ENCODE results near the gene MPP1. TPM values are rescaled to one million over a fixed set of nuclear protein-coding genes. Genes with fewer than 3 reads are reported as not detected.

MPP1 gene
- total and polyA plus RNA-seq, 9 of the 15 experiments (the other 6 are each of a cell fraction or from before 2014, with no cell fraction given), result 227 to 395 (median 283) TPM

- TF ChIP-seq CREB3L1 (IDR thresholded peaks at IDR 0.05; ENCODE audit: borderline replicate concordance, low read depth), result peak; percentile 58; the same call in 1 of the 2 replicates
- 0 out of 2 replicates have a peak, but pooled peaks have one; percentile 20 for TF ChIP-seq ETS1 (conservative IDR thresholded peaks at IDR 0.05; ENCODE audit: control insufficient read depth, low read depth, low read length)
- no peak for TF ChIP-seq MEF2A (IDR thresholded peaks at IDR 0.05; ENCODE audit: control insufficient read depth, low read depth, low read length)
- peak; percentile 93 for TF ChIP-seq ZBTB2 (IDR thresholded peaks at IDR 0.05)
- no peak for TF ChIP-seq RREB1 (CRISPR knock-in tag; IDR thresholded peaks at IDR 0.05)
- peak; percentile 92; the same call in 1 of the 2 replicates for TF ChIP-seq EP400 (IDR thresholded peaks at IDR 0.05)
- TF ChIP-seq SAFB (IDR thresholded peaks at IDR 0.05; ENCODE audit: borderline replicate concordance, low read depth, low read length), result 0 out of 2 replicates have a peak, but pooled peaks have one; percentile 16
- TF ChIP-seq GABPB1 (CRISPR knock-in tag; IDR thresholded peaks at IDR 0.05), result peak; percentile 88
- TF ChIP-seq RB1 (IDR thresholded peaks at IDR 0.05; ENCODE audit: low read depth), result peak; percentile 57
- peak; percentile 98 for TF ChIP-seq RBFOX2 (IDR thresholded peaks at IDR 0.05; ENCODE audit: low read depth, low read length)
- peak; percentile 6 for TF ChIP-seq PRDM10 (IDR thresholded peaks at IDR 0.05; ENCODE audit: partially characterized antibody)
These were observed 42.6 kb downstream of the MPP1 start, which contains the start of gene DKC1 (continued) for GRCh38 chrX:154762537-154763296.
